GM21529 (cell line): Measurements from ENCODE around the gene EREG.
A peak's percentile ranks its signal among the peaks of the same experiment; 100 is the strongest.
"Not testable (repeated sequence)": the region's sequence is repeated elsewhere in the genome, so short reads cannot be mapped to it uniquely, and the experiment has no call there.

ENCODE experiments used
- ATAC-seq: cut with Tn5 transposase; IDR thresholded peaks from one replicate; pipeline ENCODE4 v1.9.1; 2021; ENCODE audit not compliant: unreplicated experiment

Gene EREG

DNA sequence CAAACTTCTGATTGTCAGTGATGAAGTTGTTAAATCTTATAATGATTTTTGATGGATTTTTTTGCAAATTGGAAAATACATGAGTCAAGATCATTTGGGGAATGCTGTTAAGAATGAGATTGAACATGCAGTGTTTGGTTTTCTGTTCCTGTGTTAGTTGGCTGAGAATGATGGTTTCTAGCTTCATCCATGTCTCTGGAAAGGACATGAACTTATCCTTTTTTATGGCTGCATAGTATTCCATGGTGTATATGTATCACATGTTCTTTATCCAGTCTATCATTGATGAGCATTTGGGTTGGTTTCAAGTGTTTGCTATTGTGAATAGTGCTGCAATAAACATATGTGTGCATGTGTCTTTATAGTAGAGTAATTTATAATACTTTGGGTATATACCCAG lies 24.5 kb upstream of the EREG start:
- not testable (repeated sequence) for ATAC-seq

- no peak for ATAC-seq
These were observed 20.9 kb upstream of the EREG start for GRCh38 chr4:74344031-74344430.

DNA sequence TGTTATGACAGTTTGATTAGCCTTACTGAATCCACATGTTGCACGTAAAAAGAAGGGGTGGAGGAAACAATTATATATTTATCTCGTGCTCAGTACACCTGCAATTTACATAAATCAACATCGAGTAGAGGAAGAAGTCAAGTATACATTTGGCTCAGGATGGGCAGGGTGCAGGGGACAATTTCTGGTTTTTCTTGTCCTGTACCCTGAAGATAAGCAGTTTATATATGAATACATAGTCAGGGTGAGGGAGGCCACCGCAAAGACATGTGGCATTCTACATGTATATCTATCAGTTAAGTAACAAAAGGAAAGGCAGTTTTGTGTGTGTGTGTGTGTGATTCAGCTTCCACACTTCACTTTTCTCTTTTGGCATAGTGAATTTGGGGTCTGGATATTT lies 11.1 kb upstream of the EREG start:
- ATAC-seq = no peak

- no peak for ATAC-seq
These were observed 7.0 kb upstream of the EREG start for GRCh38 chr4:74357965-74358364.

- ATAC-seq = no peak
These were observed 3.3 kb upstream of the EREG start for GRCh38 chr4:74361671-74362070.

DNA sequence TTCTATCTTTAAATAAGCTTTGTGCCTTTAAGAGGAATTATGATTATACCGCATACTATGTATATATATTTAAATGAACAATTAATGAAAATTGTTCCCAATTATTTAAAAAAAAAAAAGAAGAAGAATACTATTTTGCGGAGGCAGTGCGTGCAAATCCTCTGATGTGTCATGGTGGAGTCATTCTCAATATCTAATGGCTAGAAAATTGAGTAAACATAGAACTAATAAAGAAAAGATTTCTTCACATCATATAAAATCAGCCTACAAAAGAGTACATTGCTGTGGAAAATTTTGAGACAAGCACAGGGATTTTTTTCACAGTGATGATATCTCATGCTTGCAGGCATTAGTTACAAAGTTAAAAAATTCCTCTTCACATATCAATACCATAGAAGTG lies 2.6 kb upstream of the EREG start:
- no peak for ATAC-seq

- no peak for ATAC-seq
These were observed 691 bp upstream of the EREG start for GRCh38 chr4:74364256-74364651.

DNA sequence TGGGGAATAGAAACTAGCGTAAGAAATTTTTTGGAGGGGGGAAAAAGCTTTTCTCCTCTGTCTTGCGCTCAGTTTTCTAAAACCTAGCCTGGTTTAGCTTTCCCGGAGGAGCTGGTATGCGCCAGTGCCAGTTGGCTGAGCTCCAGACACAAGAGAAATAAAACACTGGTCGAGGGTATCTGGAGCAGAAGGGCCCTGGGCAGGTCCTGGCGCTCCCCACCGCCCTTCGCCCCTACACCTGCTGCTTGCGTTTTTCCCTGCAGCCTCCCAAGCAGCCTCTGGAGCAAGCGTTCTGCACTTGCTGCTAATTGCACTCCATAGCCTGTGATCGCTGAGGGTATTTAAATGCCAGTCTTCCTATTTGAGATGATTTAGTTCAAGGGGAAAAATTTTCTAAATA lies 816 bp downstream of the EREG start:
- no peak for ATAC-seq

DNA sequence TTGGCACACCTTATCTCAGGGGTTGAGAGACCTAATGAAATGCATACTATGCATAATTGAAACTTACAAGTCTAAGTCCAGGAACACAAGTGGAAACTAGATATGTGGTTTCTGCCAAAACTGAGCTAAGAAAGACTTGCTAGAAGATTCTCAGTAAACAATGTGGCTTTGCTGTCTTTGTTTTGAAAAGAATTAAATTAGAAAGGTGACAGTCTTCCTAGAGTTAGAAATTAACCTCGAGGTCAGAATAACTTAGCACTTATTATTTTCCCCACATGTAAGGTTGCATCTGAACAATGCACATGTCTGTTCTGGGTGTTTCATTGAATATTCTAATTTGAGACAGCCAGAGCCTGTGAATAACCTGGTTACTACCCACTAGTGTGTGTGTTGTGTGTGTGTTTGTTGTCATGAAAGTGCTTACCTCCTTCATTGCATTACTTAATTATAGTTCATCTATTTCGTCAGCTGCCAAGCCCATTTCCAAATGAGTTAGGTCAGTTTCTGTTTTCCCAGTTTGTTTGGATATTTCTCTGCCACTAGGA lies 1.5 kb downstream of the EREG start:
- peak; percentile 50 for ATAC-seq

DNA sequence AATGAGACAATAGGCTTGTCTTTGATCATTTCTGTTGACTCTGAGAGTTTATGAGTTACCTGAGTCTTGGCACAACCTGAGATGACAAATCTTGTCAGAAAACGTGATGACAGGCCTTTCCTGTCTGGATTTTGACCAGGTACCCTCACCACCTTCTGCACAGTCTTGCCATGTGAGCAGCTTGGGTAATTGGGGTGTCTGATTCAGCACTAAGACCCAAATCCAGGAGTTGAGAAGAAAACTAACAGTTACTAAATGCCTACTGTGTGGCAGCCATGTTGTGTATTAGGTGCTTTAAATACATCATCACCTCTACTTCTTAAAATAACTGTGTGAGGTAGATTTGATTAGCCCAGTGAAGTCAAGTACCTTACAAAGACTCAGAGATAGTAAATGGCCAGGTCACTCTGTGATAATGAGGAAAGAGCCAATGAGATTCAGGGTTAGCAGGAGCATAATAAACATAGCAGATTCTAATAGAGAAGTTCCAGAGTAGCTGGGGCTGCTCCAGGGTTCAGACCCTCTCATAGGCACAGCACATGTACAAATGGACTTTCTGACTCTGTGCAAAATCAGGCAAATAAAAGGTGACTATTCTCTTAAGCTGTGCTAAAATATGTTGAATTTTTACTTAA lies 2.8 kb downstream of the EREG start:
- ATAC-seq = no peak

DNA sequence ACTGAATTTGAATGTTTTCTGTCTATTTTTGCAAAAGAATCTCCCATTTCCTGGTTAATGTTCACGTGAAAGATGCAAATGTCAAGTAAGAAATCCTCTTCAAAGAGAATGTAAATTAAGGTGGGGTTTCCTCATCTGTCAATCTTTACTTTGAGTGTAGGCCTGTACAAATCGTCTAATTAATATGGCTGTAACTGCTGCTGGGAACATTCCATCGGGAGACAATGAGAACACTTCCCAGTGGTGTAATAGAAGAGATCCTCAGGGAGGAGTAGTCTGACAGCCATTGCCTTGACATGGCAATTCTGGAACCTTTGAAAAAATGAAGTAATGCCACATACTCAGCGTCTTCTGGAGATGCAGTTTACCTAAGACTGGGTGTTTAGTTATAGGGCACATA lies 3.7 kb downstream of the EREG start:
- ATAC-seq = no peak

- ATAC-seq = no peak
These were observed 4.9 kb downstream of the EREG start for GRCh38 chr4:74369855-74370254.

DNA sequence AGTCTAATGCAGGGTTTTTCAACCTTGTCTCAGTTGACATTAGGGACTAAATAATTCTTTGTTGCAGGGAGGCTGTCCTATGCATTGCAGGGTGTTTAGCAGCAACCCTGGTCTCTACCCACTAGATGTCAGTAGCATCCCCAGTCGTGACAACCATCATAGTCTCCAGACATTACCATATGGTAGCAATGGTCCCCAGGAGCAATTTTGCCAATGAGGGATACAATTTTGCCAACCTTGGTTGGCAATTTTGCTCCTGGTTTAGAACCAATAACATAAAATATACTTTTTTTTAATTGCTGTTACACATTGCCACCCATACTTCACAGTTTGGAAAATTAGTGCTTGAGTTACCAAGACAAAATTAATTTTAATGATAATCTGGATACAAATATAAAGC lies 6.0 kb downstream of the EREG start:
- peak; percentile 84 for ATAC-seq

DNA sequence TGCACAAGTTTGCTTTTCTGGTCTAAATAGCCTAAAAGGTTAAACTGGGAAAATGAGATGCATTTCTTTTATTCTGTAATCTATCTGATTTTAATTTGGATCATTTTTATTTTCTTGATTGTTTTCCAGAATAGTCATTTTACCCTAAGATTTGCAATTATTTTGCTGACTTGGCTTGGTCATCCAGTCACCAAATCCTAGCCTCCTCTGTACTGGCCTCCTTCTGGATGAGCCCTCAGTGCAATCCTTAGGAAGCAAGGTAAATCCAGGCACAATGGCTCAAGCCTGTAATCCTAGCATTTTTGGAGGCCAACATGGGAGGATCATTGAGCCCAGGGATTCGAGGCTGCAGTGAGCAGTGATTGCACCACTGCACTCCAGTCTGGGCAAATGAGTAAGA lies 9.2 kb downstream of the EREG start:
- ATAC-seq = no peak

GRCh38 chr4:74374561-74375327 lies 9.8 kb downstream of the EREG start:
- no peak for ATAC-seq

DNA sequence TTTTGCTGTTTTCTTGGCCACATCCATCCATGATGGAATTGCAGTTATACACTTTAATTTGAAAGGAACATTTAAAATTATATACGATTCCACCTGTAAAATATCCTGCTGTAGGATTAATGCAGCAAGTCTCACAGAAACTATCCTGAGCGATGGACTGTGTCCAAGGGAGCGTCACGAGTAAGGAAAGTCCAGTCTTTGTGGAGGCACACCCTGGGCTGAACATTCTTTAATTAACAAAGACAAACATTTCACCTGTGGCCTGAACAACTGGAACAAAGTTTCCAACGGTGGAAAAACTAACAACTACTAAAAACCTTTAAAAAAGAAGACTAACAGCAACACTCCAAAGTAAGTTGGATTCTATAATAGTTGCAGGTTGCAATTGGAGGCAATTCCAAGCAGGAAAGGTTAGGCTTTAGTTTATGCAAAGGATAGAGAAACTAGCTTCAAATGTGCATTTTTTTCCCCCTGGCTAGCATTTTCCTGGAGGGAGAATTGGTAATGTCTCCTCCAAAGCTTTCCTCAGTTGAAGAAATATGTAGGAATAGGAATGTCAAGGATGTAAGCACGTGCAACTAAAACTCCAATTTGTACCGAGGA lies 11.0 kb downstream of the EREG start:
- no peak for ATAC-seq

DNA sequence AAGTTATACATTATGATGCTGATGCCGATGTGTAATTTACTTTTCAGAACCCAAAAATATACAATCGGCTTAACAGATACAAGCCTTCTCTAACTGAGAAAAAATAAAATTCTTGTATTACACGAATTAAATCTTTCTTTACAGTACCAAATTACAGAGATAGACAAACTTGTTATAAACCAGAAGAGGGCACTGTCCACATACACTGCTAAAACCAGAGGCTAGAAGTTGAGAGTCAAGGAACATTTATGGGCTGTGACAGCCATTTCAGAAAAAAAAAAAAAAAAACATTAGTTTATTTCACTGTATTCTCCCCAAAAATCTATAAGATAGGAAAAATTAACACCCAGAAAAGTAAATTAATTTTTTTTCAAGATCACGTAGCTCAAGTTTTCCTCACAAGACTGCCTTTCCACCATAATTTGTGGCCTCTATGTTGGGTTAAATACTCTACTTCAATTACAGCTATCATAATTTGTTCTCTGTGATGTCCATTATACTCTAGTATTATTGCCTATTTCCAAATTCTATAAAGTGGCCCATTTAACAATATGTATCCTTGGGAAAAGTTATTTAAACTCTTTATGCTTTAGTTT lies 12.0 kb downstream of the EREG start:
- no peak for ATAC-seq

GRCh38 chr4:74377714-74378113 lies 12.8 kb downstream of the EREG start:
- ATAC-seq = no peak

DNA sequence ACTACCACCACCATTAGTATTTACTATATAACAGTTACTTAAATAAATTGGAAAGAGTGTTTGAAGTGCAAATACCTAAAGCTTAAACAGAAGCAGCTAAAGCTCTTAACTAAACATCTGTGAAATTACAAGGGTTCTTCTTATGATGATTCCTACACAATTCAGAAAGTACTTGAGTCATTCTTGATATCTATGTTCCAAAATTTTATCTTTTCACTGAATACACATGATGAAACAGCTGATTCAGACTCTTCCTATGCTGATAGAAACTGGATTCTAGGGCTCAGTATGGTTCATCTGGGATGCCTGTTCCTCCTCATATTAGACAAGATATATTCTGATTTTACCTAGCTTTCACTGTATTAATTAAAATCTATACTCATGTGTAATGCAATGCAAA lies 13.6 kb downstream of the EREG start:
- no peak for ATAC-seq

- no peak for ATAC-seq
These were observed 15.0 kb downstream of the EREG start for GRCh38 chr4:74379912-74380311.

GRCh38 chr4:74385386-74385785 lies 20.4 kb downstream of the EREG start:
- no peak for ATAC-seq

- no peak for ATAC-seq
These were observed 21.2 kb downstream of the EREG start for GRCh38 chr4:74386159-74386558.
